COLO829 (cell line): ENCODE data around the gene LRRK1.

Experiments
- DNase-seq: peaks from one replicate; pipeline ENCODE4 v3.0.0; 2012; ENCODE audit warnings: low spot score

The LRRK1 gene

GRCh38 chr15:101097111-101097510, 178.0 kb downstream of the LRRK1 start:
- no peak for DNase-seq

GRCh38 chr15:101099183-101099582, 180.0 kb downstream of the LRRK1 start:
- no peak for DNase-seq

- DNase-seq, result no peak
These were observed 181.0 kb downstream of the LRRK1 start for GRCh38 chr15:101100118-101100517.

- no peak for DNase-seq
These were observed 181.7 kb downstream of the LRRK1 start for GRCh38 chr15:101100593-101101442.

- DNase-seq, result no peak
These were observed 182.5 kb downstream of the LRRK1 start for GRCh38 chr15:101101676-101102075.

- no peak for DNase-seq
These were observed 183.6 kb downstream of the LRRK1 start for GRCh38 chr15:101102746-101103145.

- no peak for DNase-seq
These were observed 184.4 kb downstream of the LRRK1 start for GRCh38 chr15:101103598-101103997.

GRCh38 chr15:101104141-101104540, 185.0 kb downstream of the LRRK1 start:
- DNase-seq, result no peak

- DNase-seq, result no peak
These were observed 186.1 kb downstream of the LRRK1 start for GRCh38 chr15:101105059-101105891.

- no peak for DNase-seq
These were observed 187.9 kb downstream of the LRRK1 start for GRCh38 chr15:101107101-101107500.

GRCh38 chr15:101107625-101108460, 188.7 kb downstream of the LRRK1 start:
- no peak for DNase-seq

- no peak for DNase-seq
These were observed 189.3 kb downstream of the LRRK1 start for GRCh38 chr15:101108461-101108775.

GRCh38 chr15:101108791-101109190, 189.6 kb downstream of the LRRK1 start:
- DNase-seq, result no peak

GRCh38 chr15:101110681-101111569, 191.8 kb downstream of the LRRK1 start:
- no peak for DNase-seq

GRCh38 chr15:101111570-101112262, 192.6 kb downstream of the LRRK1 start:
- DNase-seq, result no peak

- no peak for DNase-seq
These were observed 193.4 kb downstream of the LRRK1 start for GRCh38 chr15:101112336-101113113.

GRCh38 chr15:101113114-101114005, 194.2 kb downstream of the LRRK1 start:
- no peak for DNase-seq

- DNase-seq, result no peak
These were observed 195.0 kb downstream of the LRRK1 start for GRCh38 chr15:101114166-101114565.

GRCh38 chr15:101114610-101115009, 195.5 kb downstream of the LRRK1 start:
- DNase-seq, result no peak
